Measurements from ENCODE around the gene MNX1.

MNX1 gene

DNA sequence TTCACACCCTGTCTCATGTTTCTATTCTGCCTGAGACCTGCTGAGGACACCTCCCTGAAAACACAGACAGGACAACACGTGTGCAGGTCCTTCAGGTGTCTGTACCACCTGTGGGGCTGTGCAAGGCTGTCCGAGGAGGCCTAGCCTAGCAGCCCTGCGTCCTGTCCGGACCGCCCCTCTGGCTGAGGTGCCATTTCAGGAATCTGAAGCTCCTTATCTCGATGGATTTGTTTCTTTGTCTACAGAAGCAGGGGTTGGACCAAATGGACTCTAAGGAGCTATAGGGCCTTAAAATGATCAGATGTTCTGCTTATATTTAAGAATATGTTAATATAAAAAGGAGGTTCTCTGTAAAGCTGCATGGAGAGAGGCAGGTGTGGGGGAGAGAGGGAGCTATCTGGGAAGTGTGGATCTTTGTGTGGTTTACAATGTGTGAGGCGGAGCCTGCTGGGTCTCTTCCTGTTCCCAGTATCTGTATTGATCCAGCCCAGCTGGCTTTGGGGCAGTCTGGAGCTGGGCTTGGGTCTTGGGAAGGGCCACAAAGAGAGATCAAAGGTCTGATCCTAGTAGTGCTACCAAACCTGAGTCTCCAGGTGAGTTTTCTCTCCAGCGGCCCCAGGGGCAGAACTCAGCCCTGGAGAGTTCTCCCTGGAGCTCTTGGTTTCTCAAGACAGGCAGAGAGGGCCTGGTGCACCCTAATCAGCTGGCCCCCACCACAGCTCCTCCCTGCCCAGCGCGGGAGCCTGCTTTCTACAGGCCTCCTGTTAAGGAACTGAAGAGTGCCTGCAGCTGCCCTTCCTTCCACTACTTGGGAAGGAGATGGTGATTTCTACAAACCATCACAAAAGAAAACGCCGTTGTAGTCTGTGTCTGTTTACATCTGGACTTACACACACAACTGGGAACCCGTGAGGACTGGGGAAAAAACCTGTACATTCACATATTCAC lies 3.4 kb upstream of the MNX1 start:
- POLR2A ChIA-PET (ENCODE audit: low non-redundant PET): no interaction called here
- TF ChIP-seq, protein P1, sequence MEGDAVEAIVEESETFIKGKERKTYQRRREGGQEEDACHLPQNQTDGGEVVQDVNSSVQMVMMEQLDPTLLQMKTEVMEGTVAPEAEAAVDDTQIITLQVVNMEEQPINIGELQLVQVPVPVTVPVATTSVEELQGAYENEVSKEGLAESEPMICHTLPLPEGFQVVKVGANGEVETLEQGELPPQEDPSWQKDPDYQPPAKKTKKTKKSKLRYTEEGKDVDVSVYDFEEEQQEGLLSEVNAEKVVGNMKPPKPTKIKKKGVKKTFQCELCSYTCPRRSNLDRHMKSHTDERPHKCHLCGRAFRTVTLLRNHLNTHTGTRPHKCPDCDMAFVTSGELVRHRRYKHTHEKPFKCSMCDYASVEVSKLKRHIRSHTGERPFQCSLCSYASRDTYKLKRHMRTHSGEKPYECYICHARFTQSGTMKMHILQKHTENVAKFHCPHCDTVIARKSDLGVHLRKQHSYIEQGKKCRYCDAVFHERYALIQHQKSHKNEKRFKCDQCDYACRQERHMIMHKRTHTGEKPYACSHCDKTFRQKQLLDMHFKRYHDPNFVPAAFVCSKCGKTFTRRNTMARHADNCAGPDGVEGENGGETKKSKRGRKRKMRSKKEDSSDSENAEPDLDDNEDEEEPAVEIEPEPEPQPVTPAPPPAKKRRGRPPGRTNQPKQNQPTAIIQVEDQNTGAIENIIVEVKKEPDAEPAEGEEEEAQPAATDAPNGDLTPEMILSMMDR (conservative IDR thresholded peaks at IDR 0.05; ENCODE audit: low read depth): no peak
- CTCF ChIA-PET: no interaction called here
- no peak for DNase-seq (ENCODE audit: low spot score)
- H3K27ac ChIP-seq: no peak overlapping the region

DNA sequence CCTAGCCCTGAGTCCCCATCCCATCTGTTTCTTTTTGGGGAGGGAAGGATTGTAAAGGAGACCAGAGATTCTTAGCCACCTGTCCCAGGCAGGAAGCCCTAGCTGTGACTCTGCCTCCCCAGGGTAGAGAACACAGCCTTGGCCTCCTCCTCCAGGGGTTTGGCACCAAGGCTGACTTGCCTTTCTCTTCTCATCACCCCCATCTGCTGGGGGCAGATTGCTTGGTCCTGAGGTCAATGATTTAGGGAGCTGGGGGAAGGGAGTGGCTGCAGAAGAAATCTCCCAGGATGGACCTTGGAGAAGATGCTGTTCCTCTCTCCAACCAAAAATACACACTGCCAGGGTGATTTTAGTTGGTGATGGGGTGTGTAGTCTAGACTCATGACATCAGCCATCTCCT lies 2.6 kb upstream of the MNX1 start:
- CTCF ChIA-PET: no interaction called here

DNA sequence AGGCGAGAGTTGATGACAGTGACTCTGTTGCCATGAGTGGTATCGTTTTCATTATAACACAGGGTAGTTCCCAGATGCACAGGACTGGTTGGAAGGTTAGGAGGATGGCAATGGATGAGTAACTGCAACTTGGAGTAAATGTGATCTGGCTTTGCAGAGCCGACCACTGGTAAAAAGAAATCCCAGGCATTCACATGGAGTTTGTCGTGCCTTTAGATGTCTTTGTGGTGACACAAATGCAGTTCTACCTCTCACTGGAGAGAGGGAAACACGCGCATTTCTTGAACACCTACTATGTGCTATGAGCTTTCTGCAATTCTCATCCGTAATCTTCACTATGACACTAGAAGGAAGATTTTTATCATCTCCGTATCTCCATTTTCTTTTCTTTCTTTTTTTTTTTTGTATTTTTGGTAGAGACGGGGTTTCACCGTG lies 1.7 kb upstream of the MNX1 start:
- TF ChIP-seq, protein P1 (conservative IDR thresholded peaks at IDR 0.05; ENCODE audit: low read depth): no peak
- H3K27ac ChIP-seq: no peak overlapping the region
- DNase-seq (ENCODE audit: low spot score): no peak
- ChIA-PET CTCF (no interaction called here), POLR2A (ENCODE audit: low non-redundant PET) (no interaction called here)

More for the DNA sequence above, 2.6 kb upstream of the MNX1 start:
- DNase-seq (ENCODE audit: low spot score): no peak
- no peak overlapping the region for H3K27ac ChIP-seq
- POLR2A ChIA-PET (ENCODE audit: low non-redundant PET): no interaction called here
- TF ChIP-seq, protein P1 (conservative IDR thresholded peaks at IDR 0.05; ENCODE audit: low read depth): no peak

DNA sequence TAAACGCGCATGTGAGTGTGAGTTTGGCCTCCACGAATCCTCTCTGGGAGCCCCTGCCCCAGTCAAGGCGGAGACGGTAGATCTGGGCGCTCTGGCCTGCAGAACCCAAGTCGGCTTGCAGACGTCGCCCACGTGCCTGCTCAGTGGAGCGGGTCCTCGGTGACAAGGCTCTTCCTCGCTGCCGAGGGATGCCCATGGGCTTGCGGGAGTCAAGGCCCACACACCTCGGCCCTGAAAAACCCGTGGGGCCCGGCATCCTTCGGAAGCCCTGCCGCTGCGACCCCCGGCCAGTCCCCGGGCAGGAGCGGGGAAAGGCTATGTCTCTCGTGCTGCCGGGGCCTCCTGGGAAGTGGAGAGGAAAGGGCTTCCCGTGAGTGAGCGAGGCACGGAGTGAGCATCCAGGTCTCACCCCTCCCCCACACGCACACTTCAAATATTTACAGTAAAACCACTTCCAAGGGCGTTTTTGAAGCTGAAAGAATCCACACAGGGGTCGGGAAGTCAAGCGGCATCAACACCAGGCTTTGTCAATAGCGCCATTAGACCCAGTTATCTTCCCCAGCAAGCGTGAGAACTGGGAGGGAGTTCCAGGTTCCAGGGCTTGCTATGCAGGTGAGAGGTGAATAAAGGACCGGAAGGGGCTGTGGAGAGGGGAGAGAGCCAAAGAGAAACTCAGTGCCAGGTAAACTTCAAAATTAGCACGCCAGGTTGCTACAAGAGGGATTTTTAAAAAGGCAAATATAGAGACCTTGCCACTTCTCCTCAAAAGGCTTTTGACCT lies 1.1 kb upstream of the MNX1 start:
- TF ChIP-seq, protein P1 (conservative IDR thresholded peaks at IDR 0.05; ENCODE audit: low read depth): no peak
- ChIA-PET CTCF (interaction anchor here (0.7 kb wide), 1 partner anchor 13 kb away, joined by 3 read pairs; no protein-coding TSS in a partner anchor), POLR2A (ENCODE audit: low non-redundant PET) (interaction anchor here (1.0 kb wide), 1 partner anchor 127 kb away, joined by 3 read pairs; no protein-coding TSS in a partner anchor)
- no peak for DNase-seq (ENCODE audit: low spot score)
- H3K27ac ChIP-seq: no peak overlapping the region

DNA sequence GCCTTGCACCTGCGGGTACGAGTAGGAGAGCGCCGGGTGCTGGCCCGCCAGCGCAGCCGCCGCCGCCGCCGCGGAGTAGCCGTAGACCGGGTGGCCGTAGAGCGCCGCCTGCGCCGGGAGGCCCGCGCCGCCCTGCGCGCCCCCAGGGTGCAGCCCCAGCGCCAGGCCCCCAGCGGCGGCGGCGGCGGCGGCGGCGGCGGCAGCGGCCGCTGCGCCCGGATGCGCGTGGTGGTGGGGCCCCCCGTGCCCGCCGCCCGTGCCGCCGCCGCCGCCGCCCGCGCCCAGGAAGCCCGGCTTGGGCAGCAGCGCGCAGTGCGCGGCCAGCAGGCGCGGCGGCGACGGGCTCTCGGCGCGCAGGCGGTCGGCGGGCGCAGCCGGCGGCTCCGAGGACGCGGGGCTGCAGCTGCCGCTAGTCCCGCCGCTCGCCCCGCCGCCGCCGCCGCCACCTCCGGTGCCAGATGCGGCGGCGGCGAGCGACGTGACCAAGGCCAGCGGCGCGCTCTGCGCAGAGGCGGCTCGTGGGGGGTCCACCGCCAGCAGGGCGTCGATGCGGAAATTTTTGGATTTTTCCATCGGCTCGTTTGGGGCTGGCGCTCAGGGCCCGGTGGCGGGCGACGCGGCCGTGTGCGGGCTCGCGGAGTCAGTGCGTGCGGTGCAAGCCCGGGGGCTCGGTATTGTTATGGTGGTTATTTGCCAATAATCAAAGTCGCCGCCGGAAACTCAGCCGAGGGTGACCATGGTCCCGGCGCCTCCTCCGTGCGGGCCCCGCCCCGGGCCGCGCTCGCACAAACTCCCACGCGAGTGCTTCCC lies 480 bp downstream of the MNX1 start:
- TF ChIP-seq, protein P1 (conservative IDR thresholded peaks at IDR 0.05; ENCODE audit: low read depth): no peak
- ChIA-PET CTCF (no interaction called here), POLR2A (ENCODE audit: low non-redundant PET) (interaction anchor here (0.7 kb wide), 1 partner anchor 65 kb away, joined by 3 read pairs; no protein-coding TSS in a partner anchor)
- H3K27ac ChIP-seq: no peak overlapping the region
- DNase-seq (ENCODE audit: low spot score): no peak
